Heart left ventricle (tissue), 16 donors: Measurements from ENCODE around the gene ST8SIA6. TPM values are rescaled to one million over a fixed set of nuclear protein-coding genes. Genes with fewer than 3 reads are reported as not detected.

Experiments used
- ATAC-seq, 4 donors: fragments of 200-7000 bp; cut with Tn5 transposase; one replicate each; pipeline ENCODE4 v1.9.1; 2020 to 2022; ENCODE audit warnings: moderate library complexity in 4 of 4, mild to moderate bottlenecking in 3 of 4, moderate number of reproducible peaks in 1 of 4
- DNase-seq, 5 donors: peaks; one replicate each; pipeline ENCODE4 v3.0.0-alpha.2; 2020
- H3K27ac ChIP-seq, 12 donors: fragments of 200-600 bp; sonication (generic) in 4 of 12; one replicate each; pipeline versions ENCODE4 v1.5.0 to v1.8.0; 2016 to 2022; ENCODE audit warnings: mild to moderate bottlenecking in 2 of 12
- H3K27me3 ChIP-seq, 9 donors: fragments of 200-600 bp; sonication (generic) in 2 of 9; one replicate each; pipeline versions ENCODE4 v1.5.1 to v1.8.0; 2016 to 2022; ENCODE audit warnings: mild to moderate bottlenecking in 3 of 9
- H3K36me3 ChIP-seq, 9 donors: fragments of 200-600 bp; sonication (generic) in 2 of 9; one replicate each; pipeline versions ENCODE4 v1.5.0 to v1.8.0; 2018 to 2022; ENCODE audit warnings: mild to moderate bottlenecking in 2 of 9
- H3K4me1 ChIP-seq, 12 donors: fragments of 200-600 bp; sonication (generic) in 4 of 12; one replicate each; pipeline versions ENCODE4 v1.5.0 to v1.8.0; 2016 to 2022; ENCODE audit warnings: mild to moderate bottlenecking in 3 of 12
- H3K4me3 ChIP-seq, 12 donors: fragments of 200-600 bp; sonication (generic) in 4 of 12; one replicate each; pipeline versions ENCODE4 v1.5.0 to v1.8.0; 2017 to 2022; ENCODE audit warnings: mild to moderate bottlenecking in 9 of 12, moderate library complexity in 4 of 12
- H3K9me3 ChIP-seq, 12 donors: fragments of 200-600 bp; sonication (generic) in 4 of 12; one replicate each; pipeline versions ENCODE4 v1.5.0 to v1.8.0; 2016 to 2022; ENCODE audit warnings: mild to moderate bottlenecking in 1 of 12
- CTCF ChIP-seq, 12 donors: fragments of 200-600 bp; sonication (generic) in 4 of 12; IDR thresholded peaks; one replicate each; pipeline versions ENCODE4 v1.5.0 to v1.8.0; 2018 to 2022; ENCODE audit warnings: antibody characterized with exemption in 12 of 12, mild to moderate bottlenecking in 5 of 12
- POLR2A ChIP-seq, 2 donors: fragments of 450-650 bp; IDR thresholded peaks; one replicate each; pipeline ENCODE4 v1.6.1; 2017; ENCODE audit warnings: antibody characterized with exemption in 2 of 2, mild to moderate bottlenecking in 2 of 2, moderate library complexity in 2 of 2
- WGBS, 4 donors: extraction: QIAGEN DNeasy Blood & Tissue Kit in 2 of 4; methylation state at CpG; one replicate each; pipeline versions ENCODE4 v1.1.5 to v1.1.7; 2013 to 2018; 5-methylcytosine and 5-hydroxymethylcytosine counted together
- intact Hi-C, 10 donors: fragments of 100-400 bp; cut with DNase I; formaldehyde crosslinking; loops; one replicate each; pipeline versions ENCODE4 v1.11.1 to v1.14.2; 2022
- polyA plus RNA-seq, 2 donors: library from polyadenylated mRNA; stranded (reverse); fragments of 200-250 nt; gene quantifications; one replicate each; pipeline ENCODE4 v1.2.3, GENCODE V29; 2013
- total RNA-seq, 9 donors: library from RNA; depleted of rRNA in 2 of 9; stranded (reverse); fragments of >200 nt in 2 of 9; fragmentation: NEBNext Ultra II Directional in 3 of 9; extraction: Animal tissue kit (Norgen Biotek cat#: 25700) in 3 of 9; gene quantifications; one replicate each; pipeline versions ENCODE4 v1.1.0 to v1.2.4, GENCODE V29; 2016 to 2023
- donor health status: ischemic (EF 13 %, LVEDD 7.1; RV severe dilation, severe dysfunction).
- donor health status: healthy with polysubstance abuse.
- donor health status: DM: no; HTN: yes; CAD: no.
- donor health status: DM: no; HTN: no; CAD: no.
- donor health status: ischemic (EF 25% LVEDD 6.9; RV normal size, moderate dysfunction).
- donor health status: ischemic (EF 25% LVEDD 5.7; RV mildly dilated, moderate dysfunction).
- donor health status: healthy.
- donor health status: DM: yes; HTN: yes; CAD: no.
- donor health status: ischemic (EF 35%, LVEDD 5.7; RV mildly dilated, moderate dysfunction).
- donor health status: nonischemic (EF 11% LVEDD 7.7; RV severe dilation, severe dysfunction).
- donor health status: DM: yes; HTN: yes; CAD: no.
- donor health status: PGD.
- donor health status: ischemic (EF 29% LVEDD 5.4; RV normal size, mild dysfunction).
- donor health status: nonischemic (EF 23%, LVEDD 6.1; RV moderate dilation, normal function).

ST8SIA6 gene
- total and polyA plus RNA-seq, 11 donors = 0.80 to 10.1 (median 5.0) TPM

DNA sequence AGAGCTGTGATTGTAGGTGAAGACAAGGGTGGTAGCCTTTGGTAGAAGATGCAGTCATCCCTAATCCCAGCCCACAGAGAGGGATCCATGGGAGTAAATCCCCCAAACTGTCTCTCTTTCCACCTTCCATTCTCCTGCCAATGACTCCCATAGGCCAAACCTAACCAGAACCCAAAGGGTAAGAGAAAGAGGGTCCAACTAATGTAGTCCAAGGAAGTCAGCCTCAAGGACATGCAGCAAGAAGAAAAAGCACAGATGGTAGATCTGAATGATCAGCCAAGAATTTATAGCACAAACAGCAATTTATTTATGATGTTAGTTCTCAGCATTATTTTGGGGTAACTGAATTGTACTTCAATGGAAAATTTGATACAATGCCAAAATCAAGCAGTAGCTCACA lies 87.7 kb downstream of the ST8SIA6 start:
- Histone ChIP-seq H3K27me3 (no peaks in the 10 kb centered on the region), H3K4me1 (no peaks in the 10 kb centered on the region), H3K27ac (no peak overlapping the region), H3K4me3 (no peak overlapping the region), H3K9me3 (peaks cover 0 to 11% (median 0%) of the 10 kb centered on the region in 12 donors), H3K36me3 (no peaks in the 10 kb centered on the region)
- ATAC-seq (no peak), DNase-seq (no peak)
- TF ChIP-seq CTCF (IDR thresholded peaks at IDR 0.05) = no peak
- no peak for TF ChIP-seq POLR2A (IDR thresholded peaks at IDR 0.05)
- intact Hi-C loops = no loop called here

GRCh38 chr10:17365402-17365801 lies 89.0 kb downstream of the ST8SIA6 start:
- H3K36me3 ChIP-seq = no peaks in the 10 kb centered on the region
- H3K27me3 ChIP-seq = no peaks in the 10 kb centered on the region
- intact Hi-C loops = no loop called here
- ATAC-seq (no peak), DNase-seq (no peak)
- WGBS, 4 donors = 70 to 84% (median 77%) methylated on average over 1 of the region's 1 CpG
- no peak overlapping the region for H3K4me3 ChIP-seq
- no peak overlapping the region for H3K27ac ChIP-seq
- no peak for TF ChIP-seq POLR2A (IDR thresholded peaks at IDR 0.05)
- no peak for TF ChIP-seq CTCF (IDR thresholded peaks at IDR 0.05)
- H3K9me3 ChIP-seq = peaks cover 0 to 11% (median 0%) of the 10 kb centered on the region in 12 donors
- no peaks in the 10 kb centered on the region for H3K4me1 ChIP-seq

DNA sequence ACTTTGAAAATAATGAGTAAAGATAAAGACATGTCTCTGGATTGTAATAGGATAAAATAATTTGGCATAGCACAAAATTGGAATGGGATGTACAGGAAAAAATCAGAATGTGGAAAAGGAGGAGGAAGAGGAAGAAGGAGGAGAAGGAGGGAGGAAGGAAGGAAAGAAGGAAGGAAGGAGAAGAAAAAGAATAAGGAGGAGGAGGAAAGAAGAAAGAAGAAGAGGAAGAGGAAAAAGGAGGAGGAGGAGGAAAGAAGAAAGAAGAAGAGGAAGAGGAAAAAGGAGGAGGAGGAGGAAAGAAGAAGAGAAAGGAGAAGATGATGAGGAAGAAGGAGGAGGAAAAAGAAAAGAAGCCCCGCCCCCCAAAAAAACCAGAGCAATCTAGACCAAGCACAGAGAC lies 95.9 kb downstream of the ST8SIA6 start:
- TF ChIP-seq POLR2A (IDR thresholded peaks at IDR 0.05) (no peak), CTCF (IDR thresholded peaks at IDR 0.05) (no peak)
- H3K27ac ChIP-seq = no peak overlapping the region
- ATAC-seq = no peak
- H3K27me3 ChIP-seq = no peaks in the 10 kb centered on the region
- no peaks in the 10 kb centered on the region for H3K4me1 ChIP-seq
- no peaks in the 10 kb centered on the region for H3K9me3 ChIP-seq
- WGBS, 4 donors = 2 to 98% (median 68%) methylated on average over 1 of the region's 1 CpG
- no peak for DNase-seq
- intact Hi-C loops = no loop called here
- peaks cover 0 to 4% (median 0%) of the 10 kb centered on the region in 9 donors for H3K36me3 ChIP-seq
- H3K4me3 ChIP-seq = no peak overlapping the region

DNA sequence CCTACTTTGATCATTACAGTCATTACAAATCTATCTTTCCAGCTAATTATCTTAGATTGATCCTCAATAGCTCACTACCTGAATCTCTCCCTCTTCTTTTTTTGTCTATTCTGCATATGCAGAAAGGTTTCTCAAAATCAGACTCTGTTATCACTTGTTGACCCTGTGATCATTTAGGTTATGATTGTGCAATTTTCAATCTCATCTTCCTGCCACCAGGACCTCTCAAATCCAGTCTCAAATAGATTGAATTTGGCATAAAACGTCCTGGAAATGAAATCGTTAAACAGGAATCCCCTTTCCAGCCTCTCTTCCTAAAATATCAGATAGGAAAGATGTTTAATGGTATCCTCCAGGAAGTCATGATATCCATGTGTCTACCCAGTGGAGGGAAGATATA lies 96.6 kb downstream of the ST8SIA6 start:
- H3K4me3 ChIP-seq = no peak overlapping the region
- intact Hi-C loops = no loop called here
- H3K9me3 ChIP-seq = no peaks in the 10 kb centered on the region
- no peak overlapping the region for H3K27ac ChIP-seq
- ATAC-seq = no peak
- TF ChIP-seq CTCF (IDR thresholded peaks at IDR 0.05) = no peak
- TF ChIP-seq POLR2A (IDR thresholded peaks at IDR 0.05) = no peak
- H3K36me3 ChIP-seq = peaks cover 0 to 4% (median 0%) of the 10 kb centered on the region in 9 donors
- no peak for DNase-seq
- H3K27me3 ChIP-seq = no peaks in the 10 kb centered on the region
- WGBS, 4 donors = 28 to 75% (median 69%) methylated on average over 2 of the region's 2 CpGs
- no peaks in the 10 kb centered on the region for H3K4me1 ChIP-seq
